ENCODE measurements around the gene KCNN1.

The KCNN1 gene

GRCh38 chr19:17973759-17974158 is 6.9 kb downstream of the KCNN1 start:
- Histone ChIP-seq H3K79me2 (ENCODE audit: insufficient read depth, low read length) (no peaks in the 10 kb centered on the region), H2AFZ (ENCODE audit: low read length) (no peak overlapping the region), H3K9ac (ENCODE audit: low read depth, low read length, poor library complexity, severe bottlenecking) (no peak overlapping the region), H4K20me1 (ENCODE audit: insufficient read depth, low read length, poor library complexity, severe bottlenecking) (no peaks in the 10 kb centered on the region), H3K4me1 (ENCODE audit: insufficient read depth, low read length, poor library complexity, severe bottlenecking) (no peaks in the 10 kb centered on the region), H3K9me2 (replicated peaks; ENCODE audit: low read depth, low read length) (no peaks in the 10 kb centered on the region), H3K4me2 (ENCODE audit: low read depth, low read length, poor library complexity, severe bottlenecking) (no peak overlapping the region), H3F3A (ENCODE audit: low read depth) (no peaks in the 10 kb centered on the region), H3K36me3 (ENCODE audit: insufficient read depth, low read length) (no peaks in the 10 kb centered on the region), H3K9me3 (ENCODE audit: insufficient read depth, low read depth, low read length) (no peaks in the 10 kb centered on the region), H3K4me3 (ENCODE audit: low read length, poor library complexity, severe bottlenecking) (no peak overlapping the region), H3K27me3 (ENCODE audit: insufficient read depth, low read length, poor library complexity, severe bottlenecking) (no peaks in the 10 kb centered on the region)
- TF ChIP-seq EZH2phosphoT487 (IDR thresholded peaks at IDR 0.05; ENCODE audit: borderline replicate concordance): no peak
- TF ChIP-seq CTCF (conservative IDR thresholded peaks at IDR 0.05; ENCODE audit: low read length): no peak

- H3K4me1 ChIP-seq (ENCODE audit: insufficient read depth, low read length, poor library complexity, severe bottlenecking): no peaks in the 10 kb centered on the region
- H3K4me2 ChIP-seq (ENCODE audit: low read depth, low read length, poor library complexity, severe bottlenecking): no peak overlapping the region
- H2AFZ ChIP-seq (ENCODE audit: low read length): no peak overlapping the region
- H3K9me2 ChIP-seq (replicated peaks; ENCODE audit: low read depth, low read length): no peaks in the 10 kb centered on the region
- no peaks in the 10 kb centered on the region for H3F3A ChIP-seq (ENCODE audit: low read depth)
- no peaks in the 10 kb centered on the region for H3K36me3 ChIP-seq (ENCODE audit: insufficient read depth, low read length)
- no peak overlapping the region for H3K9ac ChIP-seq (ENCODE audit: low read depth, low read length, poor library complexity, severe bottlenecking)
- no peak overlapping the region for H3K4me3 ChIP-seq (ENCODE audit: low read length, poor library complexity, severe bottlenecking)
- TF ChIP-seq EZH2phosphoT487 (IDR thresholded peaks at IDR 0.05; ENCODE audit: borderline replicate concordance) (no peak), CTCF (conservative IDR thresholded peaks at IDR 0.05; ENCODE audit: low read length) (no peak)
- H3K79me2 ChIP-seq (ENCODE audit: insufficient read depth, low read length): no peaks in the 10 kb centered on the region
- H4K20me1 ChIP-seq (ENCODE audit: insufficient read depth, low read length, poor library complexity, severe bottlenecking): no peaks in the 10 kb centered on the region
- H3K27me3 ChIP-seq (ENCODE audit: insufficient read depth, low read length, poor library complexity, severe bottlenecking): no peaks in the 10 kb centered on the region
- H3K9me3 ChIP-seq (ENCODE audit: insufficient read depth, low read depth, low read length): no peaks in the 10 kb centered on the region
These were observed 7.6 kb downstream of the KCNN1 start for GRCh38 chr19:17974551-17974950.

DNA sequence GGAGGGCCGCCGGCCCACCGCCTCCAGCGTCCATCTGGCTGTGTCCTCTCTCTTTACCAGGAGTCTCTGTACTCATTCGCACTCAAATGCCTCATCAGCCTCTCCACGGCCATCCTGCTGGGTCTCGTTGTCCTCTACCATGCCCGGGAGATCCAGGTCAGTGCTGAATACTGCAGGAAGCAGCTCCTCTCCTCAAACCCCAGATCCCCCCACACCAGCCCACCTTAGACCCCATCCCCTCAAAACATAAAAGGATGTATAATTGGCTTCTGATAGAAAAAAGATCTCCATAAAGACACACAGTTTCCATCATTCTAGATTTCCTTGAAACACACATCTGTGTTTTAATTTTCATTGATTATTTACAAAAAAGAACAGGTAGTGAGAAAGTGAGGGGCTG is 8.1 kb downstream of the KCNN1 start:
- no peak overlapping the region for H2AFZ ChIP-seq (ENCODE audit: low read length)
- H3K9ac ChIP-seq (ENCODE audit: low read depth, low read length, poor library complexity, severe bottlenecking): no peak overlapping the region
- no peaks in the 10 kb centered on the region for H3K27me3 ChIP-seq (ENCODE audit: insufficient read depth, low read length, poor library complexity, severe bottlenecking)
- H3K9me2 ChIP-seq (replicated peaks; ENCODE audit: low read depth, low read length): no peaks in the 10 kb centered on the region
- H3K4me3 ChIP-seq (ENCODE audit: low read length, poor library complexity, severe bottlenecking): no peak overlapping the region
- no peaks in the 10 kb centered on the region for H3K9me3 ChIP-seq (ENCODE audit: insufficient read depth, low read depth, low read length)
- TF ChIP-seq CTCF (conservative IDR thresholded peaks at IDR 0.05; ENCODE audit: low read length): no peak
- TF ChIP-seq EZH2phosphoT487 (IDR thresholded peaks at IDR 0.05; ENCODE audit: borderline replicate concordance): no peak
- H3K4me2 ChIP-seq (ENCODE audit: low read depth, low read length, poor library complexity, severe bottlenecking): no peak overlapping the region
- no peaks in the 10 kb centered on the region for H3K4me1 ChIP-seq (ENCODE audit: insufficient read depth, low read length, poor library complexity, severe bottlenecking)
- no peaks in the 10 kb centered on the region for H3K36me3 ChIP-seq (ENCODE audit: insufficient read depth, low read length)
- no peaks in the 10 kb centered on the region for H4K20me1 ChIP-seq (ENCODE audit: insufficient read depth, low read length, poor library complexity, severe bottlenecking)
- H3F3A ChIP-seq (ENCODE audit: low read depth): no peaks in the 10 kb centered on the region
- H3K79me2 ChIP-seq (ENCODE audit: insufficient read depth, low read length): no peaks in the 10 kb centered on the region

Measured in Loucy (cell line).